Caco-2 (cell line): Measurements from ENCODE around the gene ZDHHC22. TPM values are rescaled to one million over a fixed set of nuclear protein-coding genes. Genes with fewer than 3 reads are reported as not detected.

Experiments
- BruUV-seq: library from RNA; stranded (reverse); fragments of 400-500 nt; replicated peaks from 2 replicates; lab custom pipeline; 2021; lab: Mats Ljungman, UMichigan
- CTCF ChIA-PET: fragments of 300-600 bp; sonication (Branson Sonifier 250); formaldehyde crosslinking; loops from one replicate; lab custom pipeline; 2022; ENCODE audit warnings: antibody characterized with exemption; lab: Charles Lee
- POLR2A ChIA-PET: fragments of 300-600 bp; sonication (Branson Sonifier 250); formaldehyde crosslinking; loops from one replicate; lab custom pipeline; 2022; ENCODE audit warnings: antibody characterized with exemption; lab: Charles Lee
- DNase-seq, 2 experiments: peaks; one replicate each; pipeline versions ENCODE4 v3.0.0 to v3.0.0-alpha.2; 2020 to 2022
- H3K27me3 ChIP-seq: replicated peaks from 2 replicates; pipeline ENCODE4 v1.6.0; 2011; ENCODE audit warnings: low read length; ENCODE audit not compliant: control insufficient read depth, insufficient read depth
- H3K36me3 ChIP-seq: 2 replicates; pipeline ENCODE4 v1.5.1; 2011; ENCODE audit warnings: low read length; ENCODE audit not compliant: control insufficient read depth, insufficient read depth
- H3K4me1 ChIP-seq: fragments of 250-450 bp; sonication (Bioruptor Pico); 2 replicates; pipeline ENCODE4 v1.5.1; 2020; ENCODE audit warnings: mild to moderate bottlenecking
- H3K4me3 ChIP-seq: 2 replicates; pipeline ENCODE4 v1.5.1; 2011; ENCODE audit warnings: low read depth, mild to moderate bottlenecking, control low read depth, low read length
- H3K9me3 ChIP-seq: fragments of 250-450 bp; sonication (Bioruptor Pico); 2 replicates; pipeline ENCODE4 v1.5.1; 2020; ENCODE audit warnings: mild to moderate bottlenecking, moderate library complexity
- H3K27ac Mint-ChIP-seq: one replicate; pipeline ENCODE4 v1.8.0; 2022; ENCODE audit warnings: mixed read lengths; ENCODE audit not compliant: unreplicated experiment
- H3K27me3 Mint-ChIP-seq: one replicate; pipeline ENCODE4 v1.8.0; 2022; ENCODE audit warnings: mixed read lengths; ENCODE audit not compliant: insufficient read depth, unreplicated experiment
- H3K36me3 Mint-ChIP-seq: one replicate; pipeline ENCODE4 v1.8.0; 2022; ENCODE audit warnings: mild to moderate bottlenecking, mixed read lengths; ENCODE audit not compliant: insufficient read depth, unreplicated experiment
- H3K4me1 Mint-ChIP-seq: one replicate; pipeline ENCODE4 v1.8.0; 2022; ENCODE audit warnings: low read depth, mixed read lengths; ENCODE audit not compliant: unreplicated experiment
- H3K4me3 Mint-ChIP-seq: one replicate; pipeline ENCODE4 v1.8.0; 2022; ENCODE audit warnings: mild to moderate bottlenecking, moderate library complexity, mixed read lengths; ENCODE audit not compliant: unreplicated experiment
- H3K9me3 Mint-ChIP-seq: one replicate; pipeline ENCODE4 v1.8.0; 2022; ENCODE audit warnings: mixed read lengths; ENCODE audit not compliant: unreplicated experiment
- intact Hi-C: fragments of 100-400 bp; cut with micrococcal nuclease; formaldehyde crosslinking; loops from one replicate; pipeline ENCODE4 v1.10.0; 2022; ENCODE audit not compliant: unreplicated experiment
- total RNA-seq: library from RNA; stranded (reverse); gene quantifications from 2 replicates; pipeline ENCODE4 v1.2.3, GENCODE V29; 2022
- TF ChIP-seq, protein P1 (sequence below), 2 experiments: fragments of 200-600 bp in 1 of 2; IDR thresholded peaks; 1 replicate in 1 of 2; 2 replicates in 1 of 2; pipeline versions ENCODE4 v1.5.1 to v1.8.0; 2011 to 2022; ENCODE audit warnings: antibody characterized with exemption in 1 of 2, control low read depth in 1 of 2, inconsistent platforms in 1 of 2, low read depth in 1 of 2, low read length in 1 of 2, mild to moderate bottlenecking in 1 of 2, moderate library complexity in 1 of 2; ENCODE audit not compliant: insufficient read depth in 1 of 2, severe bottlenecking in 1 of 2, unreplicated experiment in 1 of 2

The ZDHHC22 gene
- total RNA-seq, 1 experiment from 2014 or later: not detected

DNA sequence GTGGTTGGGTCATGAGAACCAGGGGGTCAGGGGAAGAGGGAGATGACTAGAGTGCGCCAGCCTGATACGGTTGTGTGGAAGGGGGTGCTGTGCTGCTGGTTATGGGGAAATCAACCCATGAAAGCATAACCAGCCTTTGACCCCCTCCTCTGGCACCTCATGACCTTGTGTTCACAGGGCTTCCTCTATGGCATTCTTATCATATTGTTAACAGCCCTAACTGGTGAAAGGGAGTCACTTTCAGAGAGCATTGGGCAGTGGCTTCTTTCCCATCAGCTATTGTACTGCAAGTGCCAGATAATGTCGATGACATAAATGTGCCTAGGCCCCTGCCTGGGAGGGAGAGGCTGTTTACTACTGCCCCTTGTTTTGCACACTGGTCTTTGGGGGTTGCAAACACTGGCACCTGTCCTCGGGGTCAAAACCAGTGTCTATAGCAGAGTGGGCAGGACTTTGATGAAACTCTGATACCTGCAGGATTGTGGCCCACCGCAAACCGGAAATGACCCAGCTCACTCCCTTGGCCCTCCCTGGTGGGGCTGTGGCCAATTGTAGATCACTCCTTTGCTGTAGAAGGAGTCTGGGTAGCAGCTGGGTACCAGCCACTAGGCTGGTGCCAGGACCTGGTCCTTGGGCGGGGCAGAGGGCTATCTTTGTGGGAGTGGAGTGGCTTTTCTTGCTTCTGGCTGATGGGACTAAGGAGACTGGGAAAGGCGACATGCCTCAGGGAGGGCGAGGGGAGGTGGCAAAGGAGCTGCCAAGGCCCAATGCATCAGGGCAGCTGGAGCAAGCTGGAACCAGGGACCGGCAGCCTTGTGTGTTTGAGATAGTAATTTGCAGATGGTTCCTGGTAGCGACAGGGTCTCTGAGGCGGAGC, 39.4 kb upstream of the ZDHHC22 start:
- H3K4me3 ChIP-seq: peak overlapping the region; percentile 55
- H3K4me1 ChIP-seq: peaks cover 28% of the 10 kb centered on the region
- DNase-seq: no peak
- ChIA-PET CTCF (interaction anchor here (0.7 to 1.7 kb wide), 4 partner anchors 30 to 196 kb away, joined by 3 to 6 read pairs (median 4); partner anchors contain the start of genes GSTZ1, SAMD15 and TMED8), POLR2A (interaction anchor here (1.0 kb wide), 2 partner anchors 31 to 82 kb away, joined by 4 to 12 read pairs; partner anchors contain the start of gene CIPC)
- Mint-ChIP-seq H3K27ac (no peak overlapping the region), H3K4me3 (peak overlapping the region; percentile 76), H3K27me3 (peaks cover 5% of the 10 kb centered on the region), H3K36me3 (no peaks in the 10 kb centered on the region), H3K4me1 (peaks cover 11% of the 10 kb centered on the region), H3K9me3 (no peaks in the 10 kb centered on the region)
- intact Hi-C loops: no loop called here
- no peaks in the 10 kb centered on the region for H3K9me3 ChIP-seq
- H3K27me3 ChIP-seq: no peaks in the 10 kb centered on the region
- TF ChIP-seq, protein P1, sequence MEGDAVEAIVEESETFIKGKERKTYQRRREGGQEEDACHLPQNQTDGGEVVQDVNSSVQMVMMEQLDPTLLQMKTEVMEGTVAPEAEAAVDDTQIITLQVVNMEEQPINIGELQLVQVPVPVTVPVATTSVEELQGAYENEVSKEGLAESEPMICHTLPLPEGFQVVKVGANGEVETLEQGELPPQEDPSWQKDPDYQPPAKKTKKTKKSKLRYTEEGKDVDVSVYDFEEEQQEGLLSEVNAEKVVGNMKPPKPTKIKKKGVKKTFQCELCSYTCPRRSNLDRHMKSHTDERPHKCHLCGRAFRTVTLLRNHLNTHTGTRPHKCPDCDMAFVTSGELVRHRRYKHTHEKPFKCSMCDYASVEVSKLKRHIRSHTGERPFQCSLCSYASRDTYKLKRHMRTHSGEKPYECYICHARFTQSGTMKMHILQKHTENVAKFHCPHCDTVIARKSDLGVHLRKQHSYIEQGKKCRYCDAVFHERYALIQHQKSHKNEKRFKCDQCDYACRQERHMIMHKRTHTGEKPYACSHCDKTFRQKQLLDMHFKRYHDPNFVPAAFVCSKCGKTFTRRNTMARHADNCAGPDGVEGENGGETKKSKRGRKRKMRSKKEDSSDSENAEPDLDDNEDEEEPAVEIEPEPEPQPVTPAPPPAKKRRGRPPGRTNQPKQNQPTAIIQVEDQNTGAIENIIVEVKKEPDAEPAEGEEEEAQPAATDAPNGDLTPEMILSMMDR (IDR thresholded peaks at IDR 0.05; ENCODE audit: insufficient read depth in 1 of 2, low read depth in 1 of 2, low read length in 1 of 2, severe bottlenecking in 1 of 2, unreplicated experiment in 1 of 2): no peak
- H3K36me3 ChIP-seq: no peaks in the 10 kb centered on the region
- no TSS peak for BruUV-seq

DNA sequence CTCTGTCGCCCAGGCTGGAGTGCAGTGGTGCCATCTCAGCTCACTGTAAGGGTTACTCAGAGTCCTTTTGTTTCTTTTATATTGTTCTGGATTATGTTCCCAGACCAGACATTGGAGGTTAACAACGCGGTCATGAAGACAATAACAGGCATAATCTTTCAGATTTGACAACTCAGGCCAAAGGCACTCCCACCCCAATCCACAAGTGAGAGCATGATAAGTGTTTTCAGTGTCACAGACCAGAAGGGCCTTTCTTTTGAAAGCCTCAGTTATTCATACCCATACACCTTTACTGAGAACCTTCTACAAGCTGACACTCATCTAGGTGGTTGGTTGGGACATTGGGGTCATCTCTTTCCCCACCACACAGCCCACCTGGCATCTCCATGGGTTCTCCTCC, 37.1 kb upstream of the ZDHHC22 start:
- Mint-ChIP-seq H3K9me3 (no peaks in the 10 kb centered on the region), H3K27me3 (peaks cover 5% of the 10 kb centered on the region), H3K4me1 (no peaks in the 10 kb centered on the region), H3K4me3 (no peak overlapping the region), H3K36me3 (no peaks in the 10 kb centered on the region), H3K27ac (no peak overlapping the region)
- H3K36me3 ChIP-seq: no peaks in the 10 kb centered on the region
- no peaks in the 10 kb centered on the region; the same call in 1 of the 2 replicates for H3K27me3 ChIP-seq
- H3K4me3 ChIP-seq: no peak overlapping the region
- no peaks in the 10 kb centered on the region for H3K9me3 ChIP-seq
- ChIA-PET POLR2A (no interaction called here), CTCF (no interaction called here)
- DNase-seq: no peak
- H3K4me1 ChIP-seq: peaks cover 9% of the 10 kb centered on the region
- BruUV-seq: no TSS peak
- intact Hi-C loops: no loop called here
- TF ChIP-seq, protein P1 (IDR thresholded peaks at IDR 0.05; ENCODE audit: insufficient read depth in 1 of 2, low read depth in 1 of 2, low read length in 1 of 2, severe bottlenecking in 1 of 2, unreplicated experiment in 1 of 2): no peak

DNA sequence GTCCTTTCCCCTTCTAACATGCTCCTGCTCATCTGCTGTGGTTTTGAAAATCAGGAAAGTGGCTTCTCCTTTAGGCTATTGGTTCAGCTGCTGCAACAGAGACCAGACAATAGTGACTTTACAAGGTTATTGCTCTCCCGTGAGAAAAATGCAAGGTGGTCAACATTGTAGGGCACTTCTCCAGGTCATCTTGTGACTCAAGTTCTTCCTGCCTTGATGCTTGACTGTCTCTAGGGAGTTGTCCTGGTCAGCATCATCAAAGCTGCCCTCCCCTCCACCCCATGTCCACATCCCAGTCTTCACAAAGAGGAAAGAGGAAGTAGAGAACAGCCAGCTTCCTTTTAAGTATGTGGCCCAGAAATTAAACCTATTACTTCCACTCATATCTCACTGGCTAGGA, 36.1 kb upstream of the ZDHHC22 start:
- ChIA-PET POLR2A (no interaction called here), CTCF (no interaction called here)
- no TSS peak for BruUV-seq
- TF ChIP-seq, protein P1 (IDR thresholded peaks at IDR 0.05; ENCODE audit: insufficient read depth in 1 of 2, low read depth in 1 of 2, low read length in 1 of 2, severe bottlenecking in 1 of 2, unreplicated experiment in 1 of 2): no peak
- Mint-ChIP-seq H3K27me3 (peaks cover 5% of the 10 kb centered on the region), H3K9me3 (no peaks in the 10 kb centered on the region), H3K4me3 (no peak overlapping the region), H3K27ac (no peak overlapping the region), H3K4me1 (no peaks in the 10 kb centered on the region), H3K36me3 (no peaks in the 10 kb centered on the region)
- no peaks in the 10 kb centered on the region for H3K36me3 ChIP-seq
- no peak for DNase-seq
- H3K4me3 ChIP-seq: no peak overlapping the region
- H3K9me3 ChIP-seq: no peaks in the 10 kb centered on the region
- H3K4me1 ChIP-seq: peaks cover 8% of the 10 kb centered on the region; the same call in 1 of the 2 replicates
- intact Hi-C loops: no loop called here
- no peaks in the 10 kb centered on the region; the same call in 1 of the 2 replicates for H3K27me3 ChIP-seq
